Loucy (cell line): ENCODE measurements around the gene PITPNC1.

ENCODE experiments used
- EZH2phosphoT487 ChIP-seq: fragments of 200-600 bp; IDR thresholded peaks from 2 replicates; pipeline ENCODE4 v1.6.1; 2018; ENCODE audit warnings: antibody characterized with exemption, mild to moderate bottlenecking, moderate library complexity, borderline replicate concordance
- TF ChIP-seq, protein P1 (sequence below): fragments of 200-600 bp; sonication (generic); conservative IDR thresholded peaks from 2 replicates; pipeline ENCODE4 v1.5.1; 2014; ENCODE audit warnings: mild to moderate bottlenecking, antibody characterized with exemption, low read length

DNA sequence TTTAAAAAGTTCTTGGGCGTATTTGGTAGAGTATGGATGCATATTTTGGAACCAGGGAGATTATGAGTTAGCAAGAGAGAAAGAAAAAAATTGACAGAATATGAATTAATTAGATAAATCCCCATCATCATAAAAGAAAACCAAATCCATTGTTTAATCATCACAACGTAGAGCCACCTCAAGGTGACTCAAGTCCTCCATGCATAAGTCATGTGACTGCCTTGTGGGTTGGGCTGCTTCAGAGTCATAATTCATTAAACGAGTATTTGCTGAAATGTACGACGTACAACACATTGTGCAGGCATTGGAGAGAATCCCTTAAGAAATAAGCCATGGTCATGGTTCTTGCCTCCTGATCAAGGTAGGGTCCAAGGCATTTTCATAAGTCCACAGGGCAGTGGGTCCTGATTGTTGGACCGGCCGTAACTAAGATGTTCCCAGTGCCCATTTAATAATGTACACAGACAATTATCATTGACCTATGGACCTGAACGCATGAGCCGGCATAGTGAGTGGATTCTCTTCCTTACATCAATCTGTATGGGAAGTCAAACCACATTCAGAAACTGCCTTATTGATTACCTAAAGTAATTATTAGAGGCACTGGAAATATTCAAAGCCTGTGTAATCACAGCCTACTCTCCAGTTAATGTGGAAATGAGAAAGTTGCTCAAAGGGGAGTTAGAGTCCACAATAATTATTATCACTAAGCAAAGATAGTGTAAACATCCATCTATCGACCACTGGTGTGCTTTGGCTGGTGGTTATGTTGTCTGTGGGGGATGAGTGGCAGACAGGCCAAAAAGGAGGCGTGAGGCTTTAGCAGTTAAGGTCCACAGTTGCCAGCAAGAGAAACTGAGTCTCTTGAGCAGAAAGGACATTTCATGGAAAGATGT is 165.4 kb downstream of the PITPNC1 start:
- TF ChIP-seq, protein P1, sequence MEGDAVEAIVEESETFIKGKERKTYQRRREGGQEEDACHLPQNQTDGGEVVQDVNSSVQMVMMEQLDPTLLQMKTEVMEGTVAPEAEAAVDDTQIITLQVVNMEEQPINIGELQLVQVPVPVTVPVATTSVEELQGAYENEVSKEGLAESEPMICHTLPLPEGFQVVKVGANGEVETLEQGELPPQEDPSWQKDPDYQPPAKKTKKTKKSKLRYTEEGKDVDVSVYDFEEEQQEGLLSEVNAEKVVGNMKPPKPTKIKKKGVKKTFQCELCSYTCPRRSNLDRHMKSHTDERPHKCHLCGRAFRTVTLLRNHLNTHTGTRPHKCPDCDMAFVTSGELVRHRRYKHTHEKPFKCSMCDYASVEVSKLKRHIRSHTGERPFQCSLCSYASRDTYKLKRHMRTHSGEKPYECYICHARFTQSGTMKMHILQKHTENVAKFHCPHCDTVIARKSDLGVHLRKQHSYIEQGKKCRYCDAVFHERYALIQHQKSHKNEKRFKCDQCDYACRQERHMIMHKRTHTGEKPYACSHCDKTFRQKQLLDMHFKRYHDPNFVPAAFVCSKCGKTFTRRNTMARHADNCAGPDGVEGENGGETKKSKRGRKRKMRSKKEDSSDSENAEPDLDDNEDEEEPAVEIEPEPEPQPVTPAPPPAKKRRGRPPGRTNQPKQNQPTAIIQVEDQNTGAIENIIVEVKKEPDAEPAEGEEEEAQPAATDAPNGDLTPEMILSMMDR = no peak
- TF ChIP-seq EZH2phosphoT487 = no peak
